GM21447 (cell line): ENCODE measurements around the gene C11orf21.

Experiments used
- ATAC-seq: cut with Tn5 transposase; IDR thresholded peaks from one replicate; pipeline ENCODE4 v1.9.1; 2021; ENCODE audit not compliant: unreplicated experiment

Gene C11orf21

DNA sequence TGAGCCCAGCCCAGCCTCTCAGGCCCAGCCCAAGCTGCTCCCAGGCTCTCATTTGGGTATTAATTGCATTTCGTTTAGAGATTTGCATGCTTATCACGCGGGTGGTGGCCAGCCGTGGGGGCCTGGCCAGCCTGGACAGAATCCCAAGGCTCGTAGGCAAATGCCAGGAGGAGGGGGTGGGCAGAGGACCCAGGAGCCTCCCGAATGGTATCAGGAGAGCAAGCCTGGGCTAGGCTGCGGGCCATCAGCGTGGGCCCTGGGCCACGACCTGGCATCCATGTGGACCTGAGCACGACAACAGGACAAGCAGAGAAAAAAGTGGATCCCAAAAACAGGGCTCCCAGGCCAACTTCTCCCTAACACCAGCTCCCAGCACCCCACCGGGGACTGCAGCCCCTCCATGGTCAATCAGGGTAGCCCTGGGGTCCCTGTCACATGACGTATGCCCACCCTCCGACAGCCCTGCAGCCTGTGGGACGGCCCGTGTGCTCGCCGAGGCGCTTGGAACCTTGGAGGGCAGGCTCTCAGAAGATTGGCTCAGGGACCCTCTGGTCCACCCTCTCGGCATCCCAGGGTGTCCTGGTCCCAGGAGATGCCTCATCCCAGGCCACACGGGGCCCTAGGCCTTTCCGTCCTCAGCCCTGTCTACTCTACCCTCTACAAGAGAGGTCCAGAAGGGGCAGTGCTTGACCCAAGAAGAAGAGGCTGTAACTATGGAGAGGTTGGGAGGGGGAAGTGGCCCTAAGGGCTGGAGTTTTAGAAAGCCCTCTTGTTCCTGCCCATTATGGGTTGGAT is 40.1 kb downstream of the C11orf21 start:
- no peak for ATAC-seq

DNA sequence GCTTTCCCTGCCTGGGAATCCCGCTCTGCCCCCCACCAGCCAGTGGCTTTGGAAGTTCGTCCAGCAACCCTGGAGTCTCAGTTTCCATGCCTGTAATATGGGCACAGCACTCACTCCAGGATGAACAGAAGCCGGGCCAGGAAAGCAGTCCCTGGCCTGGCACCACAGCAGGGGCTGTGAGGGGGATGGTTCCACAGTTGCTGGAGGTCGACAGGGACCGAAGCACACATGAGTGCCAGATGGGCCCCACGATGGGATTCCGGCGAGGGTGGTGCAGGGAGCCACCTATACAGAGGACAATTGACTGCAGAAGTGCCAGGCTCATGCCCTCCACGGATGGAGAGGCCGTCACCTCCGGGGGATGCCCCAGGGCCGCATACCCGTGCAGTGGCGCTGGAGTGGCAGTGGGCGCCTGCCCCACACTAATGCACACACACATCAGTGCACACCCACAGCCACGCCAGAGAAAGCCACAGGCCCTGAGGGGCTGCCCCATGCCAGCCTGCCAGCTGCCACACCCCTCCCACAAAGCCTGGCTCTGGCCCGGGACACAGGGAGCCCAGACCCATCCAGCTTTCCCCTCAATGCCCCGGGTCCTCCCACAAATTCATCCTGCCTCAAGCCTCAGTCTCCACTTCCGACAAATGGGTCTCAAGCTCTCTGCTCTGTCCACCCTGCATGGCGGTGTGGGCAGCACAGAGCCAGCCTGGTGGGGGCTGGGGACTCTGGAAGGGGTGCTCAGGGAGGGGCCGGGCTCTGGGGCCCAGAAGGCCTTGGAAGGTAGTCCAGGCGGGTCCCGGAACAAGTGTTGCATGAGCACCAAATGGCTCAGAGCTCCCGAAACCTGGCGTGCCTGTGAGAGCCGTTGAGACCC is 41.0 kb downstream of the C11orf21 start:
- ATAC-seq, result no peak

DNA sequence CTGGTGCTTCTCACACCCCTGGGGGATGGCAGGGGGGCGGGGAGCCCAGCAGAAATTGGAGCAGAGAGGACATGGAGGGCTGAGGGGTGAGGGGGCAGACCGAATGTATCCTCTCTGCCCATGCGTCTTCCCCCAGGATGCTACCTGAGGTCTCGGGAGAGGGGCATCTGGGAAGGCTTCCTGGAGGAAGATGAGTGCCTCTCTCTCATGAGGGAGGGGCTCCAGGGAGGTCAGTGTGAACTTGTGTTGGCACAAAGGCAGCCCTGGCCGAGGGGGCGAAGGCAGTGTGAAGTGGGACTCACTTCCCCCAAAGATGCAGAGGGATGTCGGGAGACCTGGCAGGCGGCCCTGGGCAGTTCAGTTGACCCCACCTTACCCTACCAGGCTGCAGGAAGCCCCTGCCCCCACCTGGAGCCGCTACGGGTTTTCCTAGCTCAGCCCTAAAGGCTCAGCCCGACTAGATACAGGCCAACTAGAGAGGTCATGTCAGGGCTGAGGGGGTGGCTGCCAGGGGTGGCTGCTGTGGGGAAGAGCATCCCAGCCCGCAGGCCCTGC is 41.7 kb downstream of the C11orf21 start:
- no peak for ATAC-seq

DNA sequence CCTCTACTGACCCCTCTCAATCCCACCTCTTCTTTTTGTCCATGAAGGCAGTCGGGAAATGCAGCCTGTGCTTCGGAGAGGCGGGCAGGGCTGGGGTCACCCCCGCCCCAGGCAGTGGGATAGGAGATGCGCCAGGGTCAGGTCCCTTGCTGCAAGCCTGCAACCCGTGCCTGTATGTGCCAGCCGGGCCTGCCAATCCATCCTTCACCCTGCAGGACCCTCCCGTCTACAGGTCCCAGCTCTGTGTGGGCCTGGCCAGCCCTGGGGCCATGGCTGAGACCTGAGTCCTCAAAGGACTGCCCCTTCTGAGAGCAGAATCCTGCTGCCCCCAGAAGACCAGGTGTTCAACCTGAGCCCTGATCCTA is 42.3 kb downstream of the C11orf21 start:
- no peak for ATAC-seq

DNA sequence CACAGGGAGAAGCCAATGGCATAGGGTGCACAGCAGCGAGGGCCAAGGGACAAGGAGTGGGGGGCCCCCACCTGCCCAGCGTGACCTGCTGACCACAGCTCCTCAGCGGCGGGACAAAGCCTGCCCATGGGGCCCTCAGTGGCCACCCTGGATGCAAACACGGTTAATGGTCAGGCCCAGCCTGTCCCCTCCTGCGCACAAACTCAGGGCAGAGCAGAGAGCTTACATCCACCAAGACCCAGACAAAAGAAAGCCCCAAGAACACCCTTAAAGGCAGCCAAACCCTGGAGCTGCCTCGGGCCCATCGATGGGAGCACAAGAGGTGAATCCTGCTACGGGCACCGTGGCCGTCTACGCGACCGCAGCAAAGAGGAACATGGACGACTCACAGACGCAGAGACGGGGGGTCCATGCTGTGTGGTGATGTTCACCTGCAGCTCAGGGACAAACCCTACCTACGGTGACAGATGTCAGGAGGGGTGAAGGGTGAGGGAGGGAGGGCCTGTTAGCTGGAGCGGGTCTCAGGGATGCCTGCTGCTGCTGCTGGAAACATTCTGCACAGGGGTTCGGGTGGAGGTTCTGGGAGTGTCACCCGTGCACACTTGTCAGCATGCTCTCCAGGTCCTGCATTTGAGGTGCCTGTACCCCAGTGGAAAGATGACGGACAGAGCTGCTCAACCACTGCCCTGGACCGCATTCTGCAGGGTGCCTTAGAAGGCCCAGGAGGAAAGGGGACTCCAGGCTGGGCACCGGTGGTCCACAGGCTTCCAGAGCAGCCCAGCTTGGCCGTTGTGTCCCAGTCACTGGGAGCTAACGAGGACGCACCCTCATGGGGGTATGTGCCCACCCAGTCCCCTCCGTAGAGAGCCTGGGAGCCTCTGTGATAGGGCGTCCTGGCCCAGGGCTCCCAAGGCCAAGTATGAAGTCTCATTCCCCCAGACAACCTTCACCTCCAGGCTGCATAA is 42.9 kb downstream of the C11orf21 start:
- no peak for ATAC-seq

DNA sequence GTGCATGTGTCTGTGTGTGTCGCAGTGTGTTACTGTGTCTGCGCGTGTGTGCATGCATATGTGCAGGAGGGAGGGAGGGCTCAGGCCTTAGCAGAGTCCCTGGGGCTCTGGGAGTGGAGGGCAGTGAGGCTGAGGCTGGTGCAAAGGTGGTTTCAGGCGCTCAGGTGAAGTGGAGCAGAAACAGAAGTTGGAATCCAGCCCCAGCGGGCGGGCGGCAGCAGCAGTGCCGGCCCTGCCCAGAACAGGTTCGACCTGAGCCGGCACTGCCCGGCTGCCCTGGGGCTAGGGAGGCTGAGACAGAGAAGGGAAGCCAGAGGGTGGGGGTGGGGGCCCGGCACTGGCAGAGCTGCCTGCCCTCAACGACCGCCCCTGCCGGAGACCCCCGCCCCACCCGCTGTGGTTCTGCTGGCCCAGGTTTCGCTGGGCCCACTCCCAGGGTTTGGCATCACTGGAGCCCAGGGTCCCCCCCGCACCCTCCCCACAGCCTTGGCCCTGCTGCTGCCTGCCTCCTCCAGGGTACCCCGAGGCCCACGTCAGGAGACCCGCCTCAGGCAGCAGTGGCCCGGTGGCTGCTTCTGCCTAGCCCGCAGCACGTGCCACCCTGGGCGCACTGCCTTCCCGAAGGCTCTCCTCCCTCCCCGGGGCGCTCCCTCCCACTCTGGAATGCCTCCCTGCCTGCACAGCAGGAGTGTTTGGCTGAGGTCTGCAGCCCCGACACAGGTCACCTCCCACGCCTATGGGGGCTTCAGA is 44.6 kb downstream of the C11orf21 start:
- ATAC-seq, result no peak

DNA sequence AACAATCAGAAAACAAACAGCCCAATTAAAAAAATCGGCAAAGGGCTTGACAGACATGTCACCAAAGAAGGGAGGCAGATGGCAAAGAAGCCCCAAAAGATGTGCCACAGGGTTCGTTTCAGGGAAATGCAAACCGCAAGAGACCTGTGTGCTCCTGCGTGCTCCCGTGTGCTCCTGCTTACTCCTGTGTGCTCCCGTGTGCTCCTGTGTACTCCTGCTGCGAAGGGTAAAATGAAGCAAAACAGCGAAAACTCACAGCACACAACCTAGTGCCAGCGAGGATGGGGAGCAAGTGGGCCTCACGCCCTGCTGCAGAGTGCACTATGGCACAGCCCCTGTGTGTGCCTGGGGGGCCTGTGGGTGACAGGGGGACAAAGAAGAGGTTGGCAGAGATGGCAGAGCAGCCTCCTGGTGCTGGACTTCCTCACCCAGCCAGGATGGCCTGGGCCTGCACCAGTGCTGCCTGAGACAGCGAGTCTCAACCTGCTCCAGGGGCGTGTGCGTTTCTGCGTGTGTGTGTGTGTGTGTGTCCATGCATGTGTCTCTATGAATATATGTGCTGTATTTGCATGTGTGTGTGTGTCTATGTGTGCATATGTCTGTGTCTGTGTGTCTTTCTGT is 45.3 kb downstream of the C11orf21 start:
- ATAC-seq, result no peak

DNA sequence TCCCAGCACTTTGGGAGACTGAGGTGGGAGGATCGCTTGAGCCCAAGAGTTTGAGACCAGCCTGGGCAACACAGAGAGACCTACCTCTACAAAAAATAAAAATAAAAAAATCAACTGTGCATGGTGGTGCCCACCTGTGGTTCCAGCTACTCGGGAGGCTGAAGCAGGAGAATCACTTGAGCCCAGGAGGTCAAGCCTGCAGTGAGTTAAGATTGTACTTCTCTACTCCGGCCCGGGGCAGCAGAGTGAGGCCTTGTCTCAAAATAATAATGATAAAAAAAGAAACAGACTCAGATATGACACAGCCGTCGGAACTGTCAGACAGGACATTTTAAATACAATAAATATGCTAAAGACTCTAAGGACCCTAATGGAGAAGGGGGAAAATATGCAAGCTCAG is 49.7 kb downstream of the C11orf21 start:
- no peak for ATAC-seq

DNA sequence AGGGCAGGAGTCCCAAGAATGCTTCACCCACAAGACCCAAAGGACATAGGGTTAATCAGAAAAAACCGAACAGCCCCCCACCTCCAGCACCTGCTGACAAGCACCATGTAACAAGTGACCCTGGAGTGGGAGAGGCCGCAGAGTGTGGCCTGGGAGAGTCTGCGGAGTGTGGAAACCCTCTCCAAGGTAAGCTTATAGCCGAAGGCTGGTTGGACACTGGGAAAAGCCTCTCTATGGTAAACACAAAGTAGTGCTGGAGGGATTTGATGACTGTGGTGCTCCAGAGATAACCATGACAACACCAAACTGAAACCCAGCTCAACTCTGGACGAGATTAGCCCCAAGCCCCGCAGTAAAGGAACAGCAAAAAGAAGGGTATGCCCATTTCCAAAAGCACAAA is 50.6 kb downstream of the C11orf21 start:
- no peak for ATAC-seq

DNA sequence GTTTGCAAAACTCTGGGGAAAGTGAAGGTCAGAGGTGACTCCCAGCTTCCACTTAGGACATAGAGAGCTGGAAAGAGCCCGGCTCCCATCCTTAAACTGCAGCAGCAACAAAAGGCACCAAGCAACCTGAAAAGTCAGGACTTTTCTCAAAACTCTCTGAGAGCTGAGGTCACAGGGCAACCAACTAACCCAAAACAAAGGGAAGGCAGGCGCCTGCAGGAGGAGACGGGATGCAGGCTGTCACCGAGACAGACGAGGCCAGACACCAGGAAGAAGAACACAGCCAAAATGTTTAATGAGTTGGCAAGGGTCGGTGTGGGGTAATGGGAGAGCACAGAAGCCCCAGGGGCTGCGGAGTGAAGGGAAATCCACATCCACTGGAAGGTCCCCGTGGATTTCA is 51.2 kb downstream of the C11orf21 start:
- ATAC-seq, result no peak

DNA sequence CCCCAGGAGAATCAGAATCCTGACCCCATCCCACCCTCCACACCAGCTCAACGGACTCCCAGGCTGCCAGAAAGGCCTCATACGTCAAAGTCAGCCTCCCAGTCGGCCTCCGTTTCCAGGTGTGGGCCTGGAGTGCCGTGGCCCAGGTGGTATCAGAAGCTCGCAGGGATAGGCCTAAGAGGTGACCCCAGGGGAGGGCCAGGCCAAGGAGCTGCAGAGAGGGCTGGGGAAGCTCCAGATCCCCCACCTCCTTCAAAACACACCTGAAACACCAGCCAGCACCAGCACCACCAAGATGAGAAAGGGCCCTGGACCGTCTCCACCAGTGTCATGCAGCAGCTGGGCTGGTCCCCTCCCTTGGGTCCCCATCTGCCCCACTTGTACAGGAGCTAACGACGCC is 51.7 kb downstream of the C11orf21 start:
- no peak for ATAC-seq

DNA sequence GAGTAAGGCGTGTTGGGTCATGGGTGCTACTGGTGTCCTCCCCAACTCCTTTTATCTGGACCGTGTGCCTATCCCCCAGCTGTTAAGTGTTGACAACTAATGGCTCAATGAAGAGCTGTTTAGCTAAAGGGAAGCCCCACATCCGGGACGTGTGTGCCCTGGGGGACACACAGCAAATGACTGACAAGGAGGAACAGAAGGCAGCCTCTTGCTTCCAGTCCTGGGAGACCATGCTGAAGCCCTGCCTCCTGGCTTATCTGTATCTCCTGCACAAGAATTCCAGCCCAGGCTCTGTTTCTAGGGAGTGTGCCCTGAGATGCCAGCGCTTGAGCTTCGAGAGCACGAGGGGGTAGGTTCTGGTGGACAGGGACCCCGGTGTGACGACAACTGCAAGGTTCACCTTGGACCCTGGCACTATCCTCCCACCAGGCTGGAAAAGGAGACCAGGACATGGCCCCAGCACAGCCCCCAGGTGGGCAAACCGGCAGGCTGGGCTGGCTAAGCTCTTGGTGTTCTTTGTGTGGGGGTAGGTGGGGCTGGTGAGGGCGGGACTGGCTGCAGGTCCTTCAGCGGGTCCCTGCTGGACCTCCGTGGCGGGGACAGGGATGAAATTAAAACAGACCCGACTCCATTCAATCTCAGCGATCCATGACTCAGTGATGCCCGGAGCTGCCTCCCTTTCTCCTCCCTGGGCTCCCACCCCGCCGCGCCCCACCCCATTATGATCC is 52.4 kb downstream of the C11orf21 start:
- ATAC-seq, result no peak

DNA sequence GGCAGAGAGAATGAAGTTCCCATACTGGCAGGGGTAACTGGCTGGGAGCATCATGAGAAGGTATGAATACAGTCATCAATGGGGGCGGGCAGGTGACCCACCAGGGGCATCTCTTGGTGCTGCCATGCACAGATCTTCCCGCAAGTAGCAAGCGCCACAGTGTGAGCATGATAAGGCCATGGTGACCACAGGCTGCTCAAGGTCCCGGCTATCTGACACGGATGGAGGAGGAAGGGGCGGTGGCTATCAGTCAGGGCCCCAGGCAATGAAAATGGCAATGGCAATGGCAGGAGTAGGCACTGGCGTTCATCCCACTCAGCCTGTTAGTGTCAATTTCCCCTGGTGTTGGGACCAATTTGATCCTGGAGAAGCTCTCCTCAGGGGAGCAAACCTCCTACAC is 53.0 kb downstream of the C11orf21 start:
- no peak for ATAC-seq

DNA sequence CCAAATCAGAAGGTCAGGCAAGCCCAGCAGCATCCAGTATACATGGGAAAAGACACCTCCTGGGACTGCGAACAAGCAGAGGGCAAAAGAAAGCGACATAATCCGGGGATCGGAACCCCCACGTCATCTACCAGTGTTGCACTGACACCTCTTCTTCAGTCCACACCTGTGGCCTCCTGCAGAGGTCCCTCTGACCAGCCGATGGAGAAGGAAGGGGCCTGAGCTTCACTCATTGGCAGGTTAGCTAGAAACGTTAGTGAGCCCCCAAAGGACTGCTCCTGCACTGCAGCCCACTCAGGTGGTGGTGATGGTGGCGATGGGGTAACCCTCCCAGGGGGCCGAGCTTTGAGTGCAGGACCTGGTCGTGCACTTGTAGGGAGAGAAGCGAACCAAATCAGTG is 53.5 kb downstream of the C11orf21 start:
- no peak for ATAC-seq

DNA sequence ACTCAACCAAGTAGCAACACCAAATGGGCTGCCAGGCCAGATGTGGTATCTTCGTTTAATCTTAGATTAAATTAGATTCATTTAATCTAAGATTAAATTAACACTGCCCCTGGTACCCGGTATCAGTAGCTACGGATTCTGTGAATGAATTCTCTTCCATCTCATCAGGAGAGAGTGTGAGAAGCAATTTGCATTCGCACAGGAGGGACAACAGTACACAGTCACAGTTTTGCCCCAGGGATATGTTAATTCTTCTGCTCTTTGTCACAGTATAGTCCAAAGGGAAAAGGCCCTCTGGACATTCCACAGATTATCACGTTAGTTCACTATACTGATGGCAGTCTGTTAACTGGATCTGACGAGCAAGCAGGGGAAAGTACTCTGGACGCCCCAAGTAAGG is 54.2 kb downstream of the C11orf21 start:
- no peak for ATAC-seq
